MM.1S (cell line): ENCODE results near the gene GSE1.

Experiments
- DNase-seq: peaks from one replicate; pipeline ENCODE4 v3.0.0-alpha.2; 2015
- H2AFZ ChIP-seq: fragments of 300-600 bp; sonication (generic); 2 replicates; pipeline ENCODE4 v1.6.0; 2016; ENCODE audit warnings: antibody characterized with exemption, low read length
- H3F3A ChIP-seq: fragments of 300-600 bp; sonication (generic); 2 replicates; pipeline ENCODE4 v1.6.1; 2016; ENCODE audit warnings: mild to moderate bottlenecking, antibody characterized with exemption, low read length, moderate library complexity, mixed read lengths; ENCODE audit not compliant: insufficient read depth
- H3K27ac ChIP-seq: fragments of 300-600 bp; sonication (generic); 2 replicates; pipeline ENCODE4 v1.5.1; 2016; ENCODE audit warnings: mild to moderate bottlenecking, low read length
- H3K27me3 ChIP-seq: fragments of 300-600 bp; sonication (generic); replicated peaks from 2 replicates; pipeline ENCODE4 v1.6.0; 2016; ENCODE audit warnings: low read length; ENCODE audit not compliant: insufficient read depth
- H3K36me3 ChIP-seq: fragments of 300-600 bp; sonication (generic); replicated peaks from 2 replicates; pipeline ENCODE4 v1.6.1; 2016; ENCODE audit warnings: mild to moderate bottlenecking, low read length, mixed read lengths; ENCODE audit not compliant: insufficient read depth
- H3K4me1 ChIP-seq: fragments of 300-600 bp; sonication (generic); 2 replicates; pipeline ENCODE4 v1.6.1; 2016; ENCODE audit warnings: low read length, mixed read lengths
- H3K4me2 ChIP-seq: fragments of 300-600 bp; sonication (generic); 2 replicates; pipeline ENCODE4 v1.6.0; 2016; ENCODE audit warnings: low read depth, low read length
- H3K4me3 ChIP-seq: fragments of 300-600 bp; sonication (generic); 2 replicates; pipeline ENCODE4 v1.5.1; 2016; ENCODE audit warnings: low read length, mixed read lengths
- H3K79me2 ChIP-seq: fragments of 300-600 bp; sonication (generic); 2 replicates; pipeline ENCODE4 v1.6.1; 2016; ENCODE audit warnings: mixed run types, low read length, mixed read lengths
- H3K9ac ChIP-seq: fragments of 300-600 bp; sonication (generic); 2 replicates; pipeline ENCODE4 v1.6.1; 2016; ENCODE audit warnings: low read length, mixed read lengths
- H3K9me2 ChIP-seq: fragments of 300-600 bp; sonication (generic); replicated peaks from 2 replicates; pipeline ENCODE4 v1.6.1; 2016; ENCODE audit warnings: mild to moderate bottlenecking, low read length, mixed read lengths; ENCODE audit not compliant: insufficient read depth
- H3K9me3 ChIP-seq: fragments of 300-600 bp; sonication (generic); replicated peaks from 2 replicates; pipeline ENCODE4 v1.6.1; 2016; ENCODE audit warnings: mild to moderate bottlenecking, low read length, mixed read lengths; ENCODE audit not compliant: insufficient read depth
- H4K20me1 ChIP-seq: fragments of 300-600 bp; sonication (generic); 2 replicates; pipeline ENCODE4 v1.6.1; 2016; ENCODE audit warnings: mild to moderate bottlenecking, low read length, moderate library complexity, mixed read lengths; ENCODE audit not compliant: insufficient read depth
- EZH2 ChIP-seq: fragments of 300-600 bp; sonication (generic); optimal IDR thresholded peaks from 2 replicates; pipeline ENCODE3; 2017; ENCODE audit warnings: low read depth, mild to moderate bottlenecking, antibody characterized with exemption, low read length, mixed read lengths
- EZH2phosphoT487 ChIP-seq: fragments of 300-600 bp; sonication (generic); IDR thresholded peaks from 2 replicates; pipeline ENCODE4 v1.6.1; 2018; ENCODE audit warnings: antibody characterized with exemption, low read length
- TF ChIP-seq, protein P1 (sequence below): fragments of 300-600 bp; sonication (generic); IDR thresholded peaks from 2 replicates; pipeline ENCODE4 v1.5.1; 2016; ENCODE audit warnings: antibody characterized with exemption, low read length, mixed read lengths

Gene GSE1

DNA sequence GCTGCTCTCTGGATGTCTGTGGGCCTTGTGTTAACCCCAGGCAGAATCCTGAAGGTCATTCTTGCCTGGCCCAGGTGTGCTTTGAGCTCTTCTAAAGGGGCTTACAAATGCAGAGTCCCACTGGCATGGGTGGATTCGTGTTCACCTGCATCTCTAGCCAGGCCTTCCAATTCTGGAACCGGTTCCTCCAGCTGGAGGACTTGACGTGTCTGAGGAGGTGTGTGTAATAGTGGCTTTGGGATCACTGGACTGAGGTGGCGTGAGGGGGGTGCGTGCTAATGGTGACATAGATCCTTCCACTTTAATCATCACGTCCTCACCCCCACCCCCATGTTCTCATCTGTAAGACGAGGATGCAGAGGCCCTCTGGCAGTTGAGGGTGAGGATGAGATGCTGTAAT is 4.8 kb downstream of the GSE1 start:
- H3K9me2 ChIP-seq: no peaks in the 10 kb centered on the region
- H3K9ac ChIP-seq: no peak overlapping the region
- H3K79me2 ChIP-seq: peaks cover 74% of the 10 kb centered on the region
- H3K27me3 ChIP-seq: no peaks in the 10 kb centered on the region
- H3F3A ChIP-seq: no peaks in the 10 kb centered on the region
- H2AFZ ChIP-seq: no peak overlapping the region
- no peak overlapping the region for H3K27ac ChIP-seq
- no peaks in the 10 kb centered on the region for H3K36me3 ChIP-seq
- no peaks in the 10 kb centered on the region for H4K20me1 ChIP-seq
- no peaks in the 10 kb centered on the region for H3K9me3 ChIP-seq
- TF ChIP-seq, protein P1, sequence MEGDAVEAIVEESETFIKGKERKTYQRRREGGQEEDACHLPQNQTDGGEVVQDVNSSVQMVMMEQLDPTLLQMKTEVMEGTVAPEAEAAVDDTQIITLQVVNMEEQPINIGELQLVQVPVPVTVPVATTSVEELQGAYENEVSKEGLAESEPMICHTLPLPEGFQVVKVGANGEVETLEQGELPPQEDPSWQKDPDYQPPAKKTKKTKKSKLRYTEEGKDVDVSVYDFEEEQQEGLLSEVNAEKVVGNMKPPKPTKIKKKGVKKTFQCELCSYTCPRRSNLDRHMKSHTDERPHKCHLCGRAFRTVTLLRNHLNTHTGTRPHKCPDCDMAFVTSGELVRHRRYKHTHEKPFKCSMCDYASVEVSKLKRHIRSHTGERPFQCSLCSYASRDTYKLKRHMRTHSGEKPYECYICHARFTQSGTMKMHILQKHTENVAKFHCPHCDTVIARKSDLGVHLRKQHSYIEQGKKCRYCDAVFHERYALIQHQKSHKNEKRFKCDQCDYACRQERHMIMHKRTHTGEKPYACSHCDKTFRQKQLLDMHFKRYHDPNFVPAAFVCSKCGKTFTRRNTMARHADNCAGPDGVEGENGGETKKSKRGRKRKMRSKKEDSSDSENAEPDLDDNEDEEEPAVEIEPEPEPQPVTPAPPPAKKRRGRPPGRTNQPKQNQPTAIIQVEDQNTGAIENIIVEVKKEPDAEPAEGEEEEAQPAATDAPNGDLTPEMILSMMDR: no peak
- TF ChIP-seq EZH2: no peak
- no peak for TF ChIP-seq EZH2phosphoT487
- H3K4me2 ChIP-seq: no peak overlapping the region
- no peaks in the 10 kb centered on the region for H3K4me1 ChIP-seq
- no peak overlapping the region for H3K4me3 ChIP-seq
- DNase-seq: no peak

- Histone ChIP-seq H3K9me2 (no peaks in the 10 kb centered on the region), H3K9ac (no peak overlapping the region), H3F3A (no peaks in the 10 kb centered on the region), H3K79me2 (peaks cover 75% of the 10 kb centered on the region), H3K36me3 (no peaks in the 10 kb centered on the region), H3K4me1 (no peaks in the 10 kb centered on the region), H3K27me3 (no peaks in the 10 kb centered on the region), H4K20me1 (no peaks in the 10 kb centered on the region), H3K4me3 (no peak overlapping the region), H3K9me3 (no peaks in the 10 kb centered on the region), H3K27ac (no peak overlapping the region), H2AFZ (no peak overlapping the region), H3K4me2 (no peak overlapping the region)
- DNase-seq: no peak
- no peak for TF ChIP-seq EZH2phosphoT487
- TF ChIP-seq EZH2: no peak
- TF ChIP-seq, protein P1: no peak
Measured at GRCh38 chr16:85618521-85618920, 5.4 kb downstream of the GSE1 start.

DNA sequence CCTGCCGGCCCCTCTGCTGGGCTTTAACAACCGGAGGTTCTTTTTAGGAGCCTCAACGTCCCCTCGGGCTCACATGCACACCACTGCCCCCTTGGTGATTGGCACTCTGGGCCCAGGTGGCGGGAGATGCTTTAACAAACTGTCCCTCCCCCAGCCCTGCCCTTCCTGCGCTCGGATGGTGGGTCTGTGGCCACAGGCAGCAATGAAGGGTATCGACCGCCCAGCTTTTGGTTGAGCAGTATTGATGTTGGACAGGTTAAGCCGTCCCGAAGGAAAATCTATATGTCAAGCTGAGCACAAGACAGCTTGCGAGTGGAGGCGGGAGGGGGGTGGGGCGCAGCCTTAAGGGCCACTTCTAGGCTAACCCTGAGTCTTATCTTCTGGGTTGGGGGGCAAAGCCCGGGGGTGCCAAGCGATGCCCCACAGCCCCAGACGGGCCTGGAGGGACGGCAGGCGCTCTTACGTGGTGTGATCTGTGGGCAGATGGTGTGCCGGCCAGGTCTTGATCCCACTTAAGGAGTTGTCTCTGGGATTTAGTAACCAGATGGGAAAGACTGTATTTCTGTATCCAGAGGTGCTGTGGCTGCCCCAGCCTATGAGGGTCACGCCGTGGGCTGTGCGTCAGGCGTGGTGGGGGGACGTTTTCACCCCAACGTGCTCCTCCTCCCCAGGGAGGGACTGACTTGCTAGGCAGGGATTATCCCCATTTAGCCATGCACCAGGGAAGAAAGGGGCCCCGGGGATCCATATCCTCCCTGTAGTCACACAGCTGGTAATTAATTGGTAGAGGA is 6.2 kb downstream of the GSE1 start:
- no peak overlapping the region for H3K4me2 ChIP-seq
- H3K36me3 ChIP-seq: no peaks in the 10 kb centered on the region
- H3K79me2 ChIP-seq: peaks cover 82% of the 10 kb centered on the region
- no peak for DNase-seq
- no peak for TF ChIP-seq EZH2
- TF ChIP-seq, protein P1: no peak
- TF ChIP-seq EZH2phosphoT487: no peak
- H3K27ac ChIP-seq: no peak overlapping the region
- H3K4me1 ChIP-seq: no peaks in the 10 kb centered on the region
- no peak overlapping the region for H2AFZ ChIP-seq
- no peak overlapping the region for H3K4me3 ChIP-seq
- H4K20me1 ChIP-seq: no peaks in the 10 kb centered on the region
- H3K27me3 ChIP-seq: no peaks in the 10 kb centered on the region
- no peak overlapping the region for H3K9ac ChIP-seq
- no peaks in the 10 kb centered on the region for H3K9me2 ChIP-seq
- H3K9me3 ChIP-seq: no peaks in the 10 kb centered on the region
- H3F3A ChIP-seq: no peaks in the 10 kb centered on the region
